ENCODE measurements around the gene KCNQ1OT1.
A peak's percentile ranks its signal among the peaks of the same experiment; 100 is the strongest.

The KCNQ1OT1 gene

GRCh38 chr11:2561696-2562581 is 137.9 kb downstream of the KCNQ1OT1 start:
- no peaks in the 10 kb centered on the region for H3K4me1 ChIP-seq
- DNase-seq, result peak in 1 of 2 donors; percentile 62
- peaks cover 0 to 3% of the 10 kb centered on the region in 2 donors for H3K27me3 ChIP-seq
- intact Hi-C loops (cut with DNase I; ENCODE audit: low total_unique reads), result no loop called here
- no peak overlapping the region for H3K27ac ChIP-seq
- no peaks in the 10 kb centered on the region for H3K36me3 ChIP-seq
- no peaks in the 10 kb centered on the region for H3K9me3 ChIP-seq
- no peak for TF ChIP-seq CTCF (IDR thresholded peaks at IDR 0.05)
- no peak overlapping the region for H3K4me3 ChIP-seq

GRCh38 chr11:2559527-2560311 is 140.1 kb downstream of the KCNQ1OT1 start:
- no peaks in the 10 kb centered on the region for H3K9me3 ChIP-seq
- H3K27me3 ChIP-seq, result peaks cover 0 to 19% of the 10 kb centered on the region in 2 donors
- H3K27ac ChIP-seq, result no peak overlapping the region
- no peak for TF ChIP-seq CTCF (IDR thresholded peaks at IDR 0.05)
- peak in 1 of 2 donors; percentile 62 for DNase-seq
- intact Hi-C loops (cut with DNase I; ENCODE audit: low total_unique reads), result no loop called here
- H3K36me3 ChIP-seq, result no peaks in the 10 kb centered on the region
- no peaks in the 10 kb centered on the region for H3K4me1 ChIP-seq
- H3K4me3 ChIP-seq, result no peak overlapping the region

GRCh38 chr11:2558861-2559526 is 140.8 kb downstream of the KCNQ1OT1 start:
- no peaks in the 10 kb centered on the region for H3K4me1 ChIP-seq
- H3K27me3 ChIP-seq, result peaks cover 0 to 19% of the 10 kb centered on the region in 2 donors
- DNase-seq, result peak in 1 of 2 donors; percentile 39
- no peak overlapping the region for H3K4me3 ChIP-seq
- TF ChIP-seq CTCF (IDR thresholded peaks at IDR 0.05), result no peak
- H3K36me3 ChIP-seq, result no peaks in the 10 kb centered on the region
- intact Hi-C loops (cut with DNase I; ENCODE audit: low total_unique reads), result no loop called here
- no peaks in the 10 kb centered on the region for H3K9me3 ChIP-seq
- H3K27ac ChIP-seq, result no peak overlapping the region

GRCh38 chr11:2558397-2558796 is 141.4 kb downstream of the KCNQ1OT1 start:
- H3K4me3 ChIP-seq, result no peak overlapping the region
- no peaks in the 10 kb centered on the region for H3K9me3 ChIP-seq
- peaks cover 0 to 19% of the 10 kb centered on the region in 2 donors for H3K27me3 ChIP-seq
- no peak overlapping the region for H3K27ac ChIP-seq
- H3K36me3 ChIP-seq, result no peaks in the 10 kb centered on the region
- no peaks in the 10 kb centered on the region for H3K4me1 ChIP-seq
- peak in 1 of 2 donors; percentile 50 for DNase-seq
- TF ChIP-seq CTCF (IDR thresholded peaks at IDR 0.05), result no peak
- intact Hi-C loops (cut with DNase I; ENCODE audit: low total_unique reads), result no loop called here
